Measurements from ENCODE around the gene TFDP1.

DNA sequence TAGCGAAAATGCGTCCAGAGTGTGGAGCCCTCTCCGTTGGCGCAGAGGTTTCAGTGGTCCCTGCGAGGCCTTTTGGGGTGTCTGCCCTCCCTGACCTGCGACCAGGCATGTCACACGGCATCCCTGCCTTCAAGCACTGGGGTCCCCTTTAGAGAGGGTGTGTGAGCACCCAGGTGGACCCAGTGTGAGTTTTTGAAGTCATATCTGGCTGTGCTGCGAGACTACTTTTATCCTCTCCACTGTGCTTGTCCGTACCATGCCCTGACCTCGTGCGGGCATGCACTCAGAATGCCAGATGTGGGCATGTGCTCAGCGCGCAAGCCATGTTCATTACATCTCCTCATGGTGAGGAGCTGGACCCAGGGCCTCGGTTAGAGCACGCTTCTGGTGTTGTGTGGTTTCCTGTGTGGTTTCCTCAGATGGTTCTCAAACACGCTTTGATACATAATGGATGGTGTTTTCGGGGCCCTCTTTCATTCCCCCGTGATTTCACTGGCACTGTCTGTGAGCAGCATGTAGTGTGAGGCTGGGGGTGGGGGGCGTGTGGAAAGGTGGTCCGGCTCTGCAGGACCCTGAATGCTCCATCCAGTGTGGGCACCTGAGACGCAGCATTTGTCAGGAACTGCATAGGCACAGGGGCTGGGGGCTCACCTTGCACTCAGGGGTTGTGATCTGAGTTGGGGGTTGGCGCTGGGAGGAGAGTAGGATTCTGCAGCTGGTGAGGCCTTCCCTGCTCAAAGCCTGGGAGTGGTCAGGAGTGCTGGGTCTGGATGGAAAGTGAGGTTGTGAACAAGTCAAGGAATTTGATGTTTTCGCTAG lies 2.3 kb downstream of the TFDP1 start:
- TF ChIP-seq, protein P1, sequence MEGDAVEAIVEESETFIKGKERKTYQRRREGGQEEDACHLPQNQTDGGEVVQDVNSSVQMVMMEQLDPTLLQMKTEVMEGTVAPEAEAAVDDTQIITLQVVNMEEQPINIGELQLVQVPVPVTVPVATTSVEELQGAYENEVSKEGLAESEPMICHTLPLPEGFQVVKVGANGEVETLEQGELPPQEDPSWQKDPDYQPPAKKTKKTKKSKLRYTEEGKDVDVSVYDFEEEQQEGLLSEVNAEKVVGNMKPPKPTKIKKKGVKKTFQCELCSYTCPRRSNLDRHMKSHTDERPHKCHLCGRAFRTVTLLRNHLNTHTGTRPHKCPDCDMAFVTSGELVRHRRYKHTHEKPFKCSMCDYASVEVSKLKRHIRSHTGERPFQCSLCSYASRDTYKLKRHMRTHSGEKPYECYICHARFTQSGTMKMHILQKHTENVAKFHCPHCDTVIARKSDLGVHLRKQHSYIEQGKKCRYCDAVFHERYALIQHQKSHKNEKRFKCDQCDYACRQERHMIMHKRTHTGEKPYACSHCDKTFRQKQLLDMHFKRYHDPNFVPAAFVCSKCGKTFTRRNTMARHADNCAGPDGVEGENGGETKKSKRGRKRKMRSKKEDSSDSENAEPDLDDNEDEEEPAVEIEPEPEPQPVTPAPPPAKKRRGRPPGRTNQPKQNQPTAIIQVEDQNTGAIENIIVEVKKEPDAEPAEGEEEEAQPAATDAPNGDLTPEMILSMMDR (IDR thresholded peaks at IDR 0.05; ENCODE audit: borderline replicate concordance, extremely low read depth, low read length, poor library complexity, severe bottlenecking), result no peak
- no peak for TF ChIP-seq EZH2 (IDR thresholded peaks at IDR 0.05; ENCODE audit: borderline replicate concordance, low read depth, low read length, severe bottlenecking)
